Thyroid gland (tissue), 4 donors: Measurements from ENCODE around the gene F8.

Source experiments
- CTCF ChIP-seq, 6 experiments: fragments of 200-600 bp in 3 of 6; fragments of 450-650 bp in 3 of 6; sonication (generic) in 3 of 6; IDR thresholded peaks; one replicate each; pipeline ENCODE4 v1.5.1; 2016 to 2019; ENCODE audit warnings: antibody characterized with exemption in 6 of 6, mild to moderate bottlenecking in 2 of 6, inconsistent platforms in 1 of 6, moderate library complexity in 1 of 6
- POLR2A ChIP-seq, 2 donors: fragments of 450-650 bp; IDR thresholded peaks; one replicate each; pipeline ENCODE4 v1.6.1; 2017; ENCODE audit warnings: antibody characterized with exemption in 2 of 2, mild to moderate bottlenecking in 2 of 2, moderate library complexity in 1 of 2

GRCh38 chrX:154805696-154806091, 216.8 kb downstream of the F8 start:
- TF ChIP-seq CTCF (IDR thresholded peaks at IDR 0.05): no peak
- TF ChIP-seq POLR2A (IDR thresholded peaks at IDR 0.05): no peak
